Neuronal stem cell (in vitro differentiated cells): ENCODE data around the gene MREG.

Experiments used
- DNase-seq: peaks from one replicate; pipeline ENCODE4 v3.0.0-alpha.2; 2013; ENCODE audit warnings: low spot score
- H2AFZ ChIP-seq: one replicate; pipeline ENCODE4 v1.6.1; 2013; ENCODE audit warnings: mild to moderate bottlenecking, low read length, inconsistent platforms
- H2AK5ac ChIP-seq: 2 replicates; pipeline ENCODE4 v1.6.1; 2013; ENCODE audit warnings: low read depth, mild to moderate bottlenecking, inconsistent platforms, low read length, moderate library complexity, mixed read lengths
- H2BK120ac ChIP-seq: 2 replicates; pipeline ENCODE4 v1.6.1; 2013; ENCODE audit warnings: low read depth, mild to moderate bottlenecking, inconsistent platforms, low read length, moderate library complexity, mixed read lengths
- H2BK12ac ChIP-seq: one replicate; pipeline ENCODE4 v1.6.1; 2013; ENCODE audit warnings: low read length, inconsistent platforms
- H2BK15ac ChIP-seq: 2 replicates; pipeline ENCODE4 v1.6.1; 2013; ENCODE audit warnings: mild to moderate bottlenecking, low read length, inconsistent platforms, mixed read lengths
- H2BK5ac ChIP-seq: one replicate; pipeline ENCODE4 v1.6.1; 2013; ENCODE audit warnings: inconsistent platforms, mild to moderate bottlenecking, low read length, moderate library complexity
- H3K14ac ChIP-seq: one replicate; pipeline ENCODE4 v1.6.1; 2013; ENCODE audit warnings: low read length, inconsistent platforms
- H3K18ac ChIP-seq: 2 replicates; pipeline ENCODE4 v1.6.1; 2013; ENCODE audit warnings: low read length, inconsistent platforms
- H3K23ac ChIP-seq: 2 replicates; pipeline ENCODE4 v1.6.1; 2013; ENCODE audit warnings: low read depth, mild to moderate bottlenecking, mixed read lengths, low read length, inconsistent platforms; ENCODE audit not compliant: poor library complexity
- H3K27ac ChIP-seq: replicated peaks from 3 replicates; pipeline ENCODE4 v1.5.1; 2013; ENCODE audit warnings: low read length, inconsistent platforms
- H3K27me3 ChIP-seq, 3 experiments: 2 replicates each; pipeline ENCODE4 v1.6.1; 2013; ENCODE audit warnings: low read length in 3 of 3, mild to moderate bottlenecking in 2 of 3, inconsistent platforms in 1 of 3, low read depth in 1 of 3, mixed read lengths in 1 of 3, moderate library complexity in 1 of 3; ENCODE audit not compliant: control insufficient read depth in 3 of 3, insufficient read depth in 3 of 3
- H3K36me3 ChIP-seq, 2 donors: replicated peaks in 1 of 2; 2 replicates each; pipeline ENCODE4 v1.6.1; 2013; ENCODE audit warnings: low read length in 2 of 2; ENCODE audit not compliant: control insufficient read depth in 2 of 2, insufficient read depth in 2 of 2
- H3K4ac ChIP-seq: 2 replicates; pipeline ENCODE4 v1.6.1; 2013; ENCODE audit warnings: inconsistent platforms, mild to moderate bottlenecking, low read length, moderate library complexity
- H3K4me1 ChIP-seq, 2 donors: 1 replicate in 1 of 2; 2 replicates in 1 of 2; pipeline ENCODE4 v1.6.1; 2013; ENCODE audit warnings: low read length in 2 of 2, low read depth in 1 of 2; ENCODE audit not compliant: control insufficient read depth in 2 of 2, insufficient read depth in 1 of 2
- H3K4me2 ChIP-seq: one replicate; pipeline ENCODE4 v1.6.1; 2013; ENCODE audit warnings: mild to moderate bottlenecking, low read length, inconsistent platforms; ENCODE audit not compliant: insufficient read depth, poor library complexity, severe bottlenecking
- H3K4me3 ChIP-seq, 2 donors: 2 replicates each; pipeline ENCODE4 v1.5.1; 2013; ENCODE audit warnings: low read length in 2 of 2, mild to moderate bottlenecking in 2 of 2, inconsistent platforms in 1 of 2, moderate library complexity in 1 of 2
- H3K79me1 ChIP-seq: one replicate; pipeline ENCODE4 v1.6.1; 2013; ENCODE audit warnings: low read depth, mild to moderate bottlenecking, inconsistent platforms, low read length, moderate library complexity
- H3K9ac ChIP-seq: one replicate; pipeline ENCODE4 v1.6.1; 2013; ENCODE audit warnings: mild to moderate bottlenecking, low read depth, low read length, inconsistent platforms; ENCODE audit not compliant: poor library complexity
- H3K9me3 ChIP-seq, 2 donors: replicated peaks in 1 of 2; 2 replicates each; pipeline versions ENCODE3 to v1.6.1; 2013; ENCODE audit warnings: low read length in 2 of 2, mild to moderate bottlenecking in 2 of 2, inconsistent platforms in 1 of 2, low read depth in 1 of 2, mixed read lengths in 1 of 2, moderate library complexity in 1 of 2; ENCODE audit not compliant: control insufficient read depth in 2 of 2, insufficient read depth in 1 of 2
- H4K8ac ChIP-seq: one replicate; pipeline ENCODE4 v1.6.1; 2013; ENCODE audit warnings: low read depth, mild to moderate bottlenecking, inconsistent platforms, low read length, moderate library complexity
- H4K91ac ChIP-seq: one replicate; pipeline ENCODE4 v1.6.1; 2013; ENCODE audit warnings: low read length, low read depth, mild to moderate bottlenecking, inconsistent platforms; ENCODE audit not compliant: poor library complexity
- WGBS, 2 donors: extraction: QIAGEN DNeasy Blood & Tissue Kit; methylation state at CpG; one replicate each; pipeline ENCODE4 v1.1.7; 2013; ENCODE audit warnings: missing lambda C conversion rate in 2 of 2, mixed read lengths in 1 of 2; ENCODE audit not compliant: insufficient read length in 2 of 2, insufficient replicate concordance in 1 of 2; ENCODE audit errors: extremely low coverage in 2 of 2; 5-methylcytosine and 5-hydroxymethylcytosine counted together

The MREG gene

GRCh38 chr2:216030216-216030615, 16.9 kb upstream of the MREG start:
- peaks cover 0 to 8% of the 10 kb centered on the region in 2 donors for H3K36me3 ChIP-seq
- no peak overlapping the region for H3K18ac ChIP-seq
- H3K14ac ChIP-seq, result no peak overlapping the region
- peaks cover 0 to 13% of the 10 kb centered on the region in 2 donors for H3K4me1 ChIP-seq
- H3K27me3 ChIP-seq, result no peaks in the 10 kb centered on the region
- no peaks in the 10 kb centered on the region for H3K9me3 ChIP-seq
- no peak overlapping the region for H3K23ac ChIP-seq
- no peak overlapping the region for H2BK15ac ChIP-seq
- DNase-seq, result no peak
- no peak overlapping the region for H3K4me2 ChIP-seq
- H3K27ac ChIP-seq, result no peak overlapping the region
- H3K4ac ChIP-seq, result no peak overlapping the region
- H2BK5ac ChIP-seq, result no peak overlapping the region
- no peak overlapping the region for H4K8ac ChIP-seq
- no peak overlapping the region for H2AK5ac ChIP-seq
- no peak overlapping the region for H2AFZ ChIP-seq
- H2BK120ac ChIP-seq, result no peak overlapping the region
- no peak overlapping the region for H4K91ac ChIP-seq
- no peak overlapping the region for H2BK12ac ChIP-seq
- H3K4me3 ChIP-seq, result no peak overlapping the region
- no CpG with 5 or more reads among the region's 3 CpGs for WGBS, 2 donors
- no peaks in the 10 kb centered on the region for H3K79me1 ChIP-seq
- H3K9ac ChIP-seq, result no peak overlapping the region

- DNase-seq, result no peak
- Histone ChIP-seq H2BK5ac (no peak overlapping the region), H3K79me1 (no peaks in the 10 kb centered on the region), H4K8ac (no peak overlapping the region), H3K27ac (no peak overlapping the region), H2BK120ac (no peak overlapping the region), H3K4me1 (peaks cover 0 to 13% of the 10 kb centered on the region in 2 donors), H3K23ac (no peak overlapping the region), H3K4ac (no peak overlapping the region), H4K91ac (no peak overlapping the region), H3K27me3 (no peaks in the 10 kb centered on the region), H2BK12ac (no peak overlapping the region), H2AFZ (no peak overlapping the region), H3K14ac (no peak overlapping the region), H3K4me3 (no peak overlapping the region), H3K4me2 (no peak overlapping the region), H3K9me3 (no peaks in the 10 kb centered on the region), H3K36me3 (peaks cover 0 to 8% of the 10 kb centered on the region in 2 donors), H2AK5ac (no peak overlapping the region), H3K9ac (no peak overlapping the region), H2BK15ac (no peak overlapping the region), H3K18ac (no peak overlapping the region)
- WGBS, 2 donors, result no CpG with 5 or more reads among the region's 7 CpGs
Measured at GRCh38 chr2:216029416-216030129, 16.2 kb upstream of the MREG start.

GRCh38 chr2:216024779-216025336, 11.5 kb upstream of the MREG start:
- no peak overlapping the region for H2BK15ac ChIP-seq
- H3K14ac ChIP-seq, result no peak overlapping the region
- no peak overlapping the region for H3K4ac ChIP-seq
- H2BK5ac ChIP-seq, result no peak overlapping the region
- no CpG with 5 or more reads among the region's 7 CpGs for WGBS, 2 donors
- H3K79me1 ChIP-seq, result no peaks in the 10 kb centered on the region
- H3K27ac ChIP-seq, result no peak overlapping the region
- DNase-seq, result no peak
- H3K23ac ChIP-seq, result no peak overlapping the region
- no peak overlapping the region for H2AK5ac ChIP-seq
- H3K4me2 ChIP-seq, result no peak overlapping the region
- H3K36me3 ChIP-seq, result peaks cover 0 to 8% of the 10 kb centered on the region in 2 donors
- no peak overlapping the region for H2BK120ac ChIP-seq
- H3K27me3 ChIP-seq, result no peaks in the 10 kb centered on the region
- no peak overlapping the region for H2BK12ac ChIP-seq
- no peak overlapping the region for H4K8ac ChIP-seq
- H3K4me1 ChIP-seq, result no peaks in the 10 kb centered on the region
- no peak overlapping the region for H2AFZ ChIP-seq
- H3K9ac ChIP-seq, result no peak overlapping the region
- no peak overlapping the region for H3K18ac ChIP-seq
- H3K9me3 ChIP-seq, result no peaks in the 10 kb centered on the region
- no peak overlapping the region for H3K4me3 ChIP-seq
- no peak overlapping the region for H4K91ac ChIP-seq

- Histone ChIP-seq H3K79me1 (no peaks in the 10 kb centered on the region), H3K9ac (no peak overlapping the region), H3K4me3 (no peak overlapping the region), H3K36me3 (no peaks in the 10 kb centered on the region), H2BK5ac (no peak overlapping the region), H3K4me1 (no peaks in the 10 kb centered on the region), H3K9me3 (no peaks in the 10 kb centered on the region), H3K27me3 (no peaks in the 10 kb centered on the region), H3K18ac (no peak overlapping the region), H4K91ac (no peak overlapping the region), H3K4ac (no peak overlapping the region), H3K4me2 (no peak overlapping the region), H2BK15ac (no peak overlapping the region), H2AK5ac (no peak overlapping the region), H2BK12ac (no peak overlapping the region), H3K14ac (no peak overlapping the region), H2AFZ (no peak overlapping the region), H3K23ac (no peak overlapping the region), H2BK120ac (no peak overlapping the region), H3K27ac (no peak overlapping the region), H4K8ac (no peak overlapping the region)
- no peak for DNase-seq
- WGBS, 2 donors, result no CpG with 5 or more reads among the region's 3 CpGs
Measured at GRCh38 chr2:216023055-216023648, 9.8 kb upstream of the MREG start.
